Measurements from ENCODE around the gene MTMR2.

DNA sequence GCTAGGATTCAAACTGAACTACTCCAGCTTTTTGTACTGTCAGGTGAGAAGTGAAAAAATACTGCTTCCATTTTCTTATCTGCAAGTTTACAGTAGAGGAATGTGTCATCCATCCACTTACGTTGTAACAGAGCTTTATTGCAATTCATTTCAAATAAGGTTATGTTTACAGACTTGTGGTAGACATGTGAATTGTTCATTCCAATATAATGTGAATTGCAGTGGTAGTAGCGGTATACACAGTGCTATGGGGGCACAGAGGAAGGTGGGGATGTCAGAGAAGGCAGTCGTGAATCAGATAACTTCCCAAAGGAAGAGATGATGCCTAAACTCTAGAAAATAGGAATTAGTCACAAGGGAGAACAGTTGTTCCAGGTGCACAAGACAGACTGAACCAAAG, 91.1 kb downstream of the MTMR2 start:
- TF ChIP-seq ATF6 (CRISPR knock-in tag; IDR thresholded peaks at IDR 0.05), result no peak
- no peak for TF ChIP-seq ETV6 (IDR thresholded peaks at IDR 0.05; ENCODE audit: borderline replicate concordance in 1 of 2, low read depth in 2 of 2, low read length in 1 of 2)
- no peak for TF ChIP-seq ETV6 (CRISPR knock-in tag; IDR thresholded peaks at IDR 0.05; ENCODE audit: borderline replicate concordance)
- TF ChIP-seq, protein P1, sequence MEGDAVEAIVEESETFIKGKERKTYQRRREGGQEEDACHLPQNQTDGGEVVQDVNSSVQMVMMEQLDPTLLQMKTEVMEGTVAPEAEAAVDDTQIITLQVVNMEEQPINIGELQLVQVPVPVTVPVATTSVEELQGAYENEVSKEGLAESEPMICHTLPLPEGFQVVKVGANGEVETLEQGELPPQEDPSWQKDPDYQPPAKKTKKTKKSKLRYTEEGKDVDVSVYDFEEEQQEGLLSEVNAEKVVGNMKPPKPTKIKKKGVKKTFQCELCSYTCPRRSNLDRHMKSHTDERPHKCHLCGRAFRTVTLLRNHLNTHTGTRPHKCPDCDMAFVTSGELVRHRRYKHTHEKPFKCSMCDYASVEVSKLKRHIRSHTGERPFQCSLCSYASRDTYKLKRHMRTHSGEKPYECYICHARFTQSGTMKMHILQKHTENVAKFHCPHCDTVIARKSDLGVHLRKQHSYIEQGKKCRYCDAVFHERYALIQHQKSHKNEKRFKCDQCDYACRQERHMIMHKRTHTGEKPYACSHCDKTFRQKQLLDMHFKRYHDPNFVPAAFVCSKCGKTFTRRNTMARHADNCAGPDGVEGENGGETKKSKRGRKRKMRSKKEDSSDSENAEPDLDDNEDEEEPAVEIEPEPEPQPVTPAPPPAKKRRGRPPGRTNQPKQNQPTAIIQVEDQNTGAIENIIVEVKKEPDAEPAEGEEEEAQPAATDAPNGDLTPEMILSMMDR (IDR thresholded peaks at IDR 0.05 in 2 of 3, conservative IDR thresholded peaks at IDR 0.05 in 1 of 3; ENCODE audit: insufficient read depth in 2 of 3, low read depth in 1 of 3, low read length in 3 of 3), result no peak
- no peak for TF ChIP-seq SPI1 (IDR thresholded peaks at IDR 0.05; ENCODE audit: borderline replicate concordance, low read depth, low read length)
- no peak for TF ChIP-seq JUNB (CRISPR knock-in tag; conservative IDR thresholded peaks at IDR 0.05)
